ENCODE results near the gene NABP1. TPM values are rescaled to one million over a fixed set of nuclear protein-coding genes. Genes with fewer than 3 reads are reported as not detected.
"Not testable (repeated sequence)": the region's sequence is repeated elsewhere in the genome, so short reads cannot be mapped to it uniquely, and the experiment has no call there.

The NABP1 gene
- total RNA-seq, 2 experiments from 2014 or later, result 65.1 to 65.4 TPM

GRCh38 chr2:191638079-191638801 is 39.7 kb upstream of the NABP1 start:
- DNase-seq, result peak; percentile 47
- Mint-ChIP-seq H3K4me3 (peak overlapping the region; percentile 49), H3K36me3 (no peaks in the 10 kb centered on the region), H3K27ac (peak overlapping the region; percentile 89), H3K9me3 (no peaks in the 10 kb centered on the region), H3K27me3 (no peaks in the 10 kb centered on the region), H3K4me1 (ENCODE audit: low read depth) (peaks cover 60% of the 10 kb centered on the region)
- ChIA-PET POLR2A (interaction anchor here (0.9 to 3.4 kb wide), 12 partner anchors 14 to 110 kb away, joined by 3 to 62 read pairs (median 6); partner anchors contain the start of gene NABP1), CTCF (interaction anchor here (0.6 to 3.0 kb wide), 15 partner anchors 13 to 586 kb away, joined by 3 to 13 read pairs (median 3); partner anchors contain the start of gene NABP1)
- intact Hi-C loops (cut with micrococcal nuclease), result loop anchor here (5.0 kb wide), 3 partner anchors 104 to 756 kb away; partner anchors contain the start of gene GLS

GRCh38 chr2:191638802-191639172 is 39.1 kb upstream of the NABP1 start:
- Mint-ChIP-seq H3K27ac (peak overlapping the region; percentile 89), H3K9me3 (no peaks in the 10 kb centered on the region), H3K4me3 (no peak overlapping the region), H3K27me3 (no peaks in the 10 kb centered on the region), H3K4me1 (ENCODE audit: low read depth) (peaks cover 60% of the 10 kb centered on the region), H3K36me3 (no peaks in the 10 kb centered on the region)
- intact Hi-C loops (cut with micrococcal nuclease), result loop anchor here (5.0 kb wide), 3 partner anchors 104 to 756 kb away; partner anchors contain the start of gene GLS
- POLR2A ChIA-PET, result interaction anchor here (1.1 to 3.4 kb wide), 10 partner anchors 14 to 109 kb away, joined by 3 to 62 read pairs (median 6); partner anchors contain the start of gene NABP1
- DNase-seq, result no peak
- CTCF ChIA-PET, result interaction anchor here (1.1 to 3.0 kb wide), 11 partner anchors 13 to 587 kb away, joined by 3 to 13 read pairs (median 5); partner anchors contain the start of gene NABP1

- intact Hi-C loops (cut with micrococcal nuclease), result no loop called here
- CTCF ChIA-PET, result interaction anchor here (1.1 kb wide), 1 partner anchor 75 kb away, joined by 3 read pairs; no protein-coding TSS in a partner anchor
Measured at GRCh38 chr2:191641609-191642008, 36.3 kb upstream of the NABP1 start.

GRCh38 chr2:191642541-191642940 is 35.4 kb upstream of the NABP1 start:
- H3K36me3 Mint-ChIP-seq, result no peaks in the 10 kb centered on the region
- intact Hi-C loops (cut with micrococcal nuclease), result no loop called here
- no peaks in the 10 kb centered on the region for H3K9me3 Mint-ChIP-seq
- H3K4me1 Mint-ChIP-seq (ENCODE audit: low read depth), result peaks cover 38% of the 10 kb centered on the region
- peak overlapping the region; percentile 6 for H3K27ac Mint-ChIP-seq
- DNase-seq, result no peak
- H3K27me3 Mint-ChIP-seq, result no peaks in the 10 kb centered on the region
- ChIA-PET CTCF (no interaction called here), POLR2A (interaction anchor here (1.1 kb wide), 1 partner anchor 33 kb away, joined by 3 read pairs; no protein-coding TSS in a partner anchor)
- H3K4me3 Mint-ChIP-seq, result no peak overlapping the region

More at GRCh38 chr2:191641609-191642008, 36.3 kb upstream of the NABP1 start:
- POLR2A ChIA-PET, result interaction anchor here (1.1 to 1.3 kb wide), 3 partner anchors 34 to 37 kb away, joined by 3 to 6 read pairs (median 4); partner anchors contain the start of gene NABP1
- DNase-seq, result no peak
- no peak overlapping the region for H3K27ac Mint-ChIP-seq
- H3K27me3 Mint-ChIP-seq, result no peaks in the 10 kb centered on the region
- no peak overlapping the region for H3K4me3 Mint-ChIP-seq
- no peaks in the 10 kb centered on the region for H3K36me3 Mint-ChIP-seq
- no peaks in the 10 kb centered on the region for H3K9me3 Mint-ChIP-seq
- peaks cover 47% of the 10 kb centered on the region for H3K4me1 Mint-ChIP-seq (ENCODE audit: low read depth)

GRCh38 chr2:191643429-191643828 is 34.5 kb upstream of the NABP1 start:
- POLR2A ChIA-PET, result interaction anchor here (1.1 to 1.2 kb wide), 2 partner anchors 32 to 34 kb away, joined by 3 read pairs; no protein-coding TSS in a partner anchor
- H3K4me3 Mint-ChIP-seq, result no peak overlapping the region
- H3K27ac Mint-ChIP-seq, result no peak overlapping the region
- H3K36me3 Mint-ChIP-seq, result no peaks in the 10 kb centered on the region
- H3K9me3 Mint-ChIP-seq, result no peaks in the 10 kb centered on the region
- H3K27me3 Mint-ChIP-seq, result no peaks in the 10 kb centered on the region
- peaks cover 29% of the 10 kb centered on the region for H3K4me1 Mint-ChIP-seq (ENCODE audit: low read depth)
- no peak for DNase-seq
- intact Hi-C loops (cut with micrococcal nuclease), result no loop called here
- CTCF ChIA-PET, result no interaction called here

GRCh38 chr2:191644613-191645012 is 33.3 kb upstream of the NABP1 start:
- H3K36me3 Mint-ChIP-seq; H3K4me3 Mint-ChIP-seq; intact Hi-C loops (cut with micrococcal nuclease); H3K27me3 Mint-ChIP-seq; CTCF ChIA-PET; DNase-seq; H3K9me3 Mint-ChIP-seq: not testable (repeated sequence)
- POLR2A ChIA-PET, result interaction anchor here (1.0 to 1.2 kb wide), 4 partner anchors 23 to 33 kb away, joined by 3 read pairs; partner anchors contain the start of gene NABP1
- Mint-ChIP-seq H3K4me1 (ENCODE audit: low read depth) (peaks cover 20% of the 10 kb centered on the region), H3K27ac (peak overlapping the region; percentile 39)

- H3K36me3 Mint-ChIP-seq, result no peaks in the 10 kb centered on the region
- CTCF ChIA-PET, result no interaction called here
- H3K4me1 Mint-ChIP-seq (ENCODE audit: low read depth), result peaks cover 20% of the 10 kb centered on the region
- no peaks in the 10 kb centered on the region for H3K27me3 Mint-ChIP-seq
- no peak for DNase-seq
- intact Hi-C loops (cut with micrococcal nuclease), result no loop called here
- no peaks in the 10 kb centered on the region for H3K9me3 Mint-ChIP-seq
- POLR2A ChIA-PET, result interaction anchor here (1.0 to 1.2 kb wide), 3 partner anchors 23 to 33 kb away, joined by 3 read pairs; partner anchors contain the start of gene NABP1
- no peak overlapping the region for H3K27ac Mint-ChIP-seq
- no peak overlapping the region for H3K4me3 Mint-ChIP-seq
Measured at GRCh38 chr2:191645032-191645431, 32.9 kb upstream of the NABP1 start.

GRCh38 chr2:191645434-191646162 is 32.3 kb upstream of the NABP1 start:
- no peak for DNase-seq
- Mint-ChIP-seq H3K4me3 (no peak overlapping the region), H3K36me3 (no peaks in the 10 kb centered on the region), H3K9me3 (no peaks in the 10 kb centered on the region), H3K27ac (no peak overlapping the region), H3K4me1 (ENCODE audit: low read depth) (peaks cover 17% of the 10 kb centered on the region), H3K27me3 (no peaks in the 10 kb centered on the region)
- intact Hi-C loops (cut with micrococcal nuclease), result no loop called here
- ChIA-PET CTCF (no interaction called here), POLR2A (interaction anchor here (0.6 to 1.2 kb wide), 4 partner anchors 17 to 32 kb away, joined by 3 to 4 read pairs (median 3); partner anchors contain the start of gene NABP1)

GRCh38 chr2:191646163-191646902 is 31.6 kb upstream of the NABP1 start:
- Mint-ChIP-seq H3K4me1 (ENCODE audit: low read depth) (peaks cover 20% of the 10 kb centered on the region), H3K4me3 (no peak overlapping the region), H3K27ac (no peak overlapping the region), H3K9me3 (no peaks in the 10 kb centered on the region), H3K27me3 (no peaks in the 10 kb centered on the region), H3K36me3 (no peaks in the 10 kb centered on the region)
- intact Hi-C loops (cut with micrococcal nuclease), result no loop called here
- ChIA-PET POLR2A (interaction anchor here (0.6 to 1.2 kb wide), 2 partner anchors 18 to 31 kb away, joined by 3 to 4 read pairs; partner anchors contain the start of gene NABP1), CTCF (no interaction called here)
- no peak for DNase-seq

GRCh38 chr2:191649519-191649918 is 28.4 kb upstream of the NABP1 start:
- H3K4me3 Mint-ChIP-seq, result no peak overlapping the region
- no peaks in the 10 kb centered on the region for H3K9me3 Mint-ChIP-seq
- no peaks in the 10 kb centered on the region for H3K36me3 Mint-ChIP-seq
- ChIA-PET POLR2A (interaction anchor here (1.8 kb wide), 1 partner anchor 28 kb away, joined by 7 read pairs; the partner anchor contains the start of gene NABP1), CTCF (no interaction called here)
- DNase-seq, result no peak
- intact Hi-C loops (cut with micrococcal nuclease), result no loop called here
- peaks cover 12% of the 10 kb centered on the region for H3K4me1 Mint-ChIP-seq (ENCODE audit: low read depth)
- no peak overlapping the region for H3K27ac Mint-ChIP-seq
- H3K27me3 Mint-ChIP-seq, result no peaks in the 10 kb centered on the region

Data from activated CD4-positive, alpha-beta memory T cell treated with anti-CD3 and anti-CD28 coated beads for 36 hours (primary cell).